Retinal pigment epithelial cell (primary cell): Measurements from ENCODE around the gene ARIH2.

Experiments
- DNase-seq: peaks from one replicate; pipeline ENCODE4 v3.0.0-alpha.2; 2010; ENCODE audit warnings: low read depth
- H3K4me3 ChIP-seq: 2 replicates; pipeline ENCODE4 v1.5.1; 2011; ENCODE audit warnings: mild to moderate bottlenecking, low read length, control low read depth, moderate library complexity
- TF ChIP-seq, protein P1 (sequence below): conservative IDR thresholded peaks from 2 replicates; pipeline ENCODE4 v1.5.1; 2011; ENCODE audit warnings: low read depth, low read length, control low read depth, inconsistent platforms

The ARIH2 gene

GRCh38 chr3:48929358-48930035 lies 10.9 kb downstream of the ARIH2 start:
- no peak overlapping the region for H3K4me3 ChIP-seq
- no peak for DNase-seq
- TF ChIP-seq, protein P1, sequence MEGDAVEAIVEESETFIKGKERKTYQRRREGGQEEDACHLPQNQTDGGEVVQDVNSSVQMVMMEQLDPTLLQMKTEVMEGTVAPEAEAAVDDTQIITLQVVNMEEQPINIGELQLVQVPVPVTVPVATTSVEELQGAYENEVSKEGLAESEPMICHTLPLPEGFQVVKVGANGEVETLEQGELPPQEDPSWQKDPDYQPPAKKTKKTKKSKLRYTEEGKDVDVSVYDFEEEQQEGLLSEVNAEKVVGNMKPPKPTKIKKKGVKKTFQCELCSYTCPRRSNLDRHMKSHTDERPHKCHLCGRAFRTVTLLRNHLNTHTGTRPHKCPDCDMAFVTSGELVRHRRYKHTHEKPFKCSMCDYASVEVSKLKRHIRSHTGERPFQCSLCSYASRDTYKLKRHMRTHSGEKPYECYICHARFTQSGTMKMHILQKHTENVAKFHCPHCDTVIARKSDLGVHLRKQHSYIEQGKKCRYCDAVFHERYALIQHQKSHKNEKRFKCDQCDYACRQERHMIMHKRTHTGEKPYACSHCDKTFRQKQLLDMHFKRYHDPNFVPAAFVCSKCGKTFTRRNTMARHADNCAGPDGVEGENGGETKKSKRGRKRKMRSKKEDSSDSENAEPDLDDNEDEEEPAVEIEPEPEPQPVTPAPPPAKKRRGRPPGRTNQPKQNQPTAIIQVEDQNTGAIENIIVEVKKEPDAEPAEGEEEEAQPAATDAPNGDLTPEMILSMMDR = no peak

DNA sequence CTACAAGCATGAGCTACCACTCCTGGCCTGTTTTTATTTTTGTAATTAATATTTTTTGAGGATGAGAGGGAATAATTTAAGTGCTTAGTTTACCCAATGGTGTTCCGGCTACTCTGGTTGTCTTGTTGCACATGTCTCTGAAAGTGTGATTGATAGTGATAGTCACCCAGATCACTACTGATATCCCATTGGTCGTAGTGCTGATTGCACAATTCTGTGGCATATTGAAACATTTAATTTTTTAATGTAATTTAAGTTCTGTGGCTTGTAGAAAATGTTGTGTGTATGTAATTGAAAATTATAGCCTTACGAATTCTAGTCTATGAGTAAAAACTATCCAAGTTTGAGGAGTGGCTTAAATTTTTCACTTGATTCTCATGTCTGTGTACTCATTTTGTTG lies 11.9 kb downstream of the ARIH2 start:
- H3K4me3 ChIP-seq = no peak overlapping the region
- DNase-seq = no peak
- TF ChIP-seq, protein P1 = no peak

GRCh38 chr3:48931944-48932580 lies 13.4 kb downstream of the ARIH2 start:
- no peak overlapping the region for H3K4me3 ChIP-seq
- TF ChIP-seq, protein P1 = no peak
- no peak for DNase-seq

GRCh38 chr3:48934333-48934991 lies 15.8 kb downstream of the ARIH2 start:
- no peak overlapping the region for H3K4me3 ChIP-seq
- DNase-seq = no peak
- TF ChIP-seq, protein P1 = no peak

DNA sequence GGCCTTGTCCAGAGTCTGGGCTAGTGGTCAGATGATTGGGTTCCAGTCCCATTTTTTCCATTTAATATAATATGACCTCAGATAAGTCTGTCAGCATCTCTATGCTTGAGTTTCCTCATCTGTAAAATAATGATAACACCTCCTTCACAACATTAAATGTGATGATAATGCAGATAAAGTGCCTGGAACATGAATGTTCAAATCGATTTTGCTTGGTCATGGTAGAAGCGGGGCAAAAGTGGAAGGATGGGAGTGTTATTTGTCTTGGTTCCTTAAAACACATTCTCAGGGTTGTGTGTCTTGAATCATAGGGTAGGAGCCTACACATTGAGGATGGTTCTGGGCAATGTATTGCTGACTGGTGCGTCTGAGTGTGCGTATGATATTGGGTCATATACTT lies 16.9 kb downstream of the ARIH2 start:
- DNase-seq = no peak
- TF ChIP-seq, protein P1 = no peak
- H3K4me3 ChIP-seq = no peak overlapping the region

DNA sequence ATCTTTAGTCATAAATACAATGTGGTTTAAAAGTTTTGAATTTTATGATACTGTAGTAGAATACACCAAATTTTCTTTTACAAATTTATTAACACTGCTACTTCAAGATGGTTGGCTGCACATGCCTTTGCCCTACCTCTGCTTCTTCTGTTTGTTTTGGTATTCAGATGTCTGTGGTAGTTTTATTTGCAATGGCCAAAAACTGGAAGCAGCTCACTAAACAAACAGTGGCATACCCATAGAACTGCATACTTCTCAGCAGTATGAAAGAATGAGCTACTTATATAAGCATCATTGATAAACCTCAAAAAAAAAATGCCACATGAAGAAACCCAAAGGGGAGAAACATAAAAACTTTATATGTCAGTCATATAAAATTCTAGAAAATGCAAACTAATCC lies 19.5 kb downstream of the ARIH2 start:
- H3K4me3 ChIP-seq = no peak overlapping the region
- no peak for DNase-seq
- TF ChIP-seq, protein P1 = no peak
